ENCODE data around the gene CFAP70. TPM values are rescaled to one million over a fixed set of nuclear protein-coding genes. Genes with fewer than 3 reads are reported as not detected.
A peak's percentile ranks its signal among the peaks of the same experiment; 100 is the strongest.

Gene CFAP70
- total RNA-seq, 6 donors from 2014 or later = 1.2 to 54.1 (median 8.6) TPM

DNA sequence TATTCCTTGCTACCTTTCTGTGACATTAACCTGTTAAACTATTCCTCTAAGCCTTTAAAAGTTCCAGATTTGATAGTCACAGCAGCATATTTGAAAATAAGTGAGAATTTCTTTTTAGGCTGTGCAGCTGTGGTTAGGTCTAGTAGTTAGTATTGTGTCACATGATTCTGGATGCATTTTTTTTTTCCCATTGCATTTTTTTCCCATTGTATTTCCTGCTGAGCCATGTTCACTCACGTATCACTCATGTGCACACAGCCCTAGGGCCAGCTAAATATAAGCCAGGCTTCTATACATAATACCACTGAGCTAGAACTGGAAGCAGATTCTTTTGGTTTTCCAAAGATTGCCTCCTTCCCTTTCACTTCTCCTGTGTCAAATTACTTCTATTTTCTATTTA lies 149.0 kb downstream of the CFAP70 start:
- Histone ChIP-seq H3K36me3 (peaks cover 0 to 25% (median 8%) of the 10 kb centered on the region in 4 donors), H3K4me3 (no peak overlapping the region), H3K27me3 (no peaks in the 10 kb centered on the region), H3K27ac (no peak overlapping the region), H3K4me1 (no peaks in the 10 kb centered on the region), H3K9me3 (no peaks in the 10 kb centered on the region)
- no peak for DNase-seq
- no peak for ATAC-seq (ENCODE audit: low FRiP score in 2 of 2)
- 56 to 64% methylated on average over 1 of the region's 1 CpG for WGBS, 2 donors
- TF ChIP-seq POLR2A (IDR thresholded peaks at IDR 0.05) (no peak), CTCF (IDR thresholded peaks at IDR 0.05) (no peak), EP300 (IDR thresholded peaks at IDR 0.05) (no peak), POLR2AphosphoS5 (IDR thresholded peaks at IDR 0.05) (no peak)

GRCh38 chr10:73207883-73208282 lies 150.8 kb downstream of the CFAP70 start:
- H3K36me3 ChIP-seq = peaks cover 0 to 25% (median 8%) of the 10 kb centered on the region in 4 donors
- H3K27ac ChIP-seq = no peak overlapping the region
- ATAC-seq (ENCODE audit: low FRiP score in 2 of 2) = peak in 1 of 2 donors; percentile 61
- H3K4me3 ChIP-seq = no peak overlapping the region
- 73 to 85% methylated on average over 2 of the region's 2 CpGs for WGBS, 2 donors
- no peaks in the 10 kb centered on the region for H3K4me1 ChIP-seq
- no peaks in the 10 kb centered on the region for H3K9me3 ChIP-seq
- TF ChIP-seq POLR2A (IDR thresholded peaks at IDR 0.05) (no peak), CTCF (IDR thresholded peaks at IDR 0.05) (no peak), EP300 (IDR thresholded peaks at IDR 0.05) (no peak), POLR2AphosphoS5 (IDR thresholded peaks at IDR 0.05) (no peak)
- H3K27me3 ChIP-seq = no peaks in the 10 kb centered on the region
- DNase-seq = no peak

DNA sequence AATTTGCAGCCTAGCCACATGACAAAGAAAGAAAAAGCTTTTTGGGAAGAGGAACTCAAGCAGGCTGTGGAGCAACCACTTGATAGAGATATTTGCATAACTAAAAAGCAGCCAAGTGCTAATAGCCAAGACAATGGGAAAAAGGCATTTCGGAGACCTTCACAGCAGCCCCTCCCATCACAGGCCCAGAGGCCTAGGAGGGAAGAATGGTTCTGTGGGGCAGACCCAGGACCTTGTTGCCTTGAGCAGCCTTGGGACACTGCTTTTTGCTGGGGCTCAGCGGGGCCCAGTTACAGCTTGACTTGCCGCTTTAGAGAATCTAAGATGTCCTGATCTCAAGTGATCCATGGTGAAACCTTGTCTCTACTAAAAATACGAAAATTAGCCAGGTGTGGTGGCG lies 152.3 kb downstream of the CFAP70 start:
- H3K4me3 ChIP-seq = no peak overlapping the region
- 97 to 98% methylated on average over 5 of the region's 5 CpGs for WGBS, 2 donors
- DNase-seq (no peak), ATAC-seq (ENCODE audit: low FRiP score in 2 of 2) (no peak)
- no peak overlapping the region for H3K27ac ChIP-seq
- H3K27me3 ChIP-seq = no peaks in the 10 kb centered on the region
- TF ChIP-seq EP300 (IDR thresholded peaks at IDR 0.05) (no peak), POLR2A (IDR thresholded peaks at IDR 0.05) (no peak), POLR2AphosphoS5 (IDR thresholded peaks at IDR 0.05) (no peak), CTCF (IDR thresholded peaks at IDR 0.05) (no peak)
- H3K9me3 ChIP-seq = no peaks in the 10 kb centered on the region
- peaks cover 0 to 29% (median 8%) of the 10 kb centered on the region in 4 donors for H3K36me3 ChIP-seq
- no peaks in the 10 kb centered on the region for H3K4me1 ChIP-seq

- H3K4me1 ChIP-seq = no peaks in the 10 kb centered on the region
- ATAC-seq (ENCODE audit: low FRiP score in 2 of 2) = no peak
Observed at GRCh38 chr10:73205890-73206289, 152.8 kb downstream of the CFAP70 start.

More at GRCh38 chr10:73205890-73206289, 152.8 kb downstream of the CFAP70 start:
- Histone ChIP-seq H3K9me3 (no peaks in the 10 kb centered on the region), H3K36me3 (peaks cover 0 to 25% (median 8%) of the 10 kb centered on the region in 4 donors), H3K27ac (no peak overlapping the region), H3K4me3 (no peak overlapping the region), H3K27me3 (no peaks in the 10 kb centered on the region)
- DNase-seq = no peak
- TF ChIP-seq CTCF (IDR thresholded peaks at IDR 0.05) (no peak), POLR2AphosphoS5 (IDR thresholded peaks at IDR 0.05) (no peak), POLR2A (IDR thresholded peaks at IDR 0.05) (no peak), EP300 (IDR thresholded peaks at IDR 0.05) (no peak)
- WGBS, 2 donors = 92 to 96% methylated on average over 1 of the region's 1 CpG
